HepG2 (cell line): ENCODE results near the gene DPP3. TPM values are rescaled to one million over a fixed set of nuclear protein-coding genes. Genes with fewer than 3 reads are reported as not detected.

Experiments used
- ATAC-seq: fragments of 200-7000 bp; cut with Tn5 transposase; 3 replicates; pipeline ENCODE4 v1.9.1; 2020; ENCODE audit warnings: mild to moderate bottlenecking, moderate library complexity
- BruUV-seq: library from RNA; stranded (reverse); fragments of 400-500 nt; replicated peaks from 2 replicates; lab custom pipeline; 2021; lab: Mats Ljungman, UMichigan
- CTCF ChIA-PET: fragments of 300-600 bp; formaldehyde crosslinking; extraction: SDS; loops from one replicate; lab custom pipeline; 2021; ENCODE audit warnings: low total read pairs, inconsistent platforms, low intra/inter-chr PET ratio; lab: Yijun Ruan, JAX
- POLR2A ChIA-PET: fragments of 350-600 bp; sonication (Branson Sonifier 250); formaldehyde crosslinking; loops from one replicate; lab custom pipeline; 2020; ENCODE audit warnings: antibody characterized with exemption, inconsistent platforms; lab: Yijun Ruan, JAX
- DNase-seq: peaks from one replicate; pipeline ENCODE4 v3.0.0-alpha.2; 2015; ENCODE audit warnings: low spot score
- FAIRE-seq: peaks from 3 replicates; lab custom pipeline; 2011; peaks lifted over from hg19 to GRCh38; lab: Jason Lieb, UNC
- H2AFZ ChIP-seq: one replicate; pipeline ENCODE4 v1.6.1; 2011; ENCODE audit warnings: low read length, inconsistent platforms
- H3K27ac ChIP-seq: fragments of 300-600 bp; 3 replicates; pipeline ENCODE4 v1.8.0; 2011; ENCODE audit warnings: mixed run types, mild to moderate bottlenecking, mixed read lengths, low read length, inconsistent platforms; ENCODE audit not compliant: insufficient read depth; ENCODE audit errors: extremely low read length
- H3K27me3 ChIP-seq, 2 experiments: fragments of 200-600 bp in 1 of 2; 2 replicates in 1 of 2; 3 replicates in 1 of 2; pipeline versions ENCODE4 v1.6.0 to v1.8.0; 2011; ENCODE audit warnings: low read length in 2 of 2, mild to moderate bottlenecking in 2 of 2, moderate library complexity in 2 of 2, inconsistent platforms in 1 of 2; ENCODE audit not compliant: insufficient read depth in 2 of 2, control insufficient read depth in 1 of 2
- H3K36me3 ChIP-seq, 2 experiments: fragments of 200-600 bp in 1 of 2; replicated peaks in 1 of 2; 2 replicates in 1 of 2; 3 replicates in 1 of 2; pipeline versions ENCODE4 v1.5.1 to v1.8.0; 2011; ENCODE audit warnings: low read length in 2 of 2, inconsistent platforms in 1 of 2; ENCODE audit not compliant: insufficient read depth in 2 of 2, control insufficient read depth in 1 of 2
- H3K4me1 ChIP-seq: 2 replicates; pipeline ENCODE4 v1.5.1; 2012; ENCODE audit warnings: low read length, inconsistent platforms; ENCODE audit not compliant: insufficient read depth
- H3K4me2 ChIP-seq: 2 replicates; pipeline ENCODE4 v1.6.0; 2011; ENCODE audit warnings: low read depth, low read length, inconsistent platforms
- H3K4me3 ChIP-seq, 3 experiments: fragments of 200-600 bp in 1 of 3; sonication (generic), shearing (Covaris generic) in 1 of 3; replicated peaks in 1 of 3; 2 replicates each; pipeline ENCODE4 v1.5.1; 2011 to 2016; ENCODE audit warnings: low read length in 3 of 3, inconsistent platforms in 2 of 3, low read depth in 2 of 3, mild to moderate bottlenecking in 2 of 3, control low read depth in 1 of 3, mixed read lengths in 1 of 3; ENCODE audit not compliant: insufficient read depth in 1 of 3
- H3K79me2 ChIP-seq: one replicate; pipeline ENCODE4 v1.6.1; 2011; ENCODE audit warnings: low read length, inconsistent platforms; ENCODE audit not compliant: insufficient read depth
- H3K9ac ChIP-seq: 2 replicates; pipeline ENCODE4 v1.6.0; 2011; ENCODE audit warnings: mild to moderate bottlenecking, low read depth, low read length, inconsistent platforms; ENCODE audit not compliant: insufficient read depth
- H3K9me3 ChIP-seq: 2 replicates; pipeline ENCODE4 v1.5.1; 2012; ENCODE audit warnings: mild to moderate bottlenecking, low read length
- H4K20me1 ChIP-seq: 2 replicates; pipeline ENCODE4 v1.6.0; 2011; ENCODE audit warnings: inconsistent platforms, mild to moderate bottlenecking, low read length, moderate library complexity; ENCODE audit not compliant: insufficient read depth
- EHMT2 ChIP-seq: fragments of 200-600 bp; sonication (generic); IDR thresholded peaks from 2 replicates; pipeline ENCODE4 v1.7.0; 2017; ENCODE audit warnings: antibody characterized with exemption, low read depth, low read length, borderline replicate concordance
- ELF1 ChIP-seq: sonication (generic); formaldehyde crosslinking; IDR thresholded peaks from 2 replicates; pipeline ENCODE4 v1.4.0; 2020; ENCODE audit warnings: missing genetic modification reagents
- HMGA1 ChIP-seq: sonication (generic); formaldehyde crosslinking; conservative IDR thresholded peaks from 2 replicates; pipeline ENCODE4 v1.4.0; 2020; ENCODE audit warnings: missing genetic modification reagents
- HMGXB4 ChIP-seq, 2 experiments: sonication (generic) in 1 of 2; formaldehyde crosslinking in 1 of 2; IDR thresholded peaks; 2 replicates each; pipeline versions ENCODE4 v1.4.0 to v1.6.1; 2018 to 2020; ENCODE audit warnings: missing genetic modification reagents in 2 of 2, borderline replicate concordance in 1 of 2, low read depth in 1 of 2, mild to moderate bottlenecking in 1 of 2, missing biosample characterization in 1 of 2
- MAZ ChIP-seq, 2 experiments: sonication (generic) in 1 of 2; formaldehyde crosslinking in 1 of 2; IDR thresholded peaks; 2 replicates each; pipeline versions ENCODE4 v1.5.0 to v1.6.1; 2012 to 2020; ENCODE audit warnings: low read depth in 2 of 2, mild to moderate bottlenecking in 2 of 2, borderline replicate concordance in 1 of 2, improper control_type of control experiment in 1 of 2, low read length in 1 of 2, missing genetic modification reagents in 1 of 2, moderate library complexity in 1 of 2
- MXI1 ChIP-seq: IDR thresholded peaks from 3 replicates; pipeline ENCODE4 v1.6.1; 2012; ENCODE audit warnings: low read depth, low read length, inconsistent platforms, borderline replicate concordance
- PPARG ChIP-seq: conservative IDR thresholded peaks from 2 replicates; pipeline ENCODE4 v1.6.1; 2016; ENCODE audit warnings: missing biosample characterization, missing genetic modification reagents
- RFX1 ChIP-seq: fragments of 450-650 bp; IDR thresholded peaks from 2 replicates; pipeline ENCODE4 v1.6.1; 2017
- RFX3 ChIP-seq: IDR thresholded peaks from 2 replicates; pipeline ENCODE4 v1.6.1; 2016; ENCODE audit warnings: missing biosample characterization, missing genetic modification reagents
- RFX5 ChIP-seq: IDR thresholded peaks from 2 replicates; pipeline ENCODE4 v1.6.1; 2011; ENCODE audit warnings: low read depth, low read length, improper control_type of control experiment
- RXRA ChIP-seq: sonication (generic); formaldehyde crosslinking; IDR thresholded peaks from 2 replicates; pipeline ENCODE4 v1.5.1; 2020; ENCODE audit warnings: missing genetic modification reagents
- RXRB ChIP-seq: IDR thresholded peaks from 2 replicates; pipeline ENCODE4 v1.6.1; 2016; ENCODE audit warnings: borderline replicate concordance, missing genetic modification reagents, missing compliant biosample characterization
- TP53 ChIP-seq: sonication (generic); formaldehyde crosslinking; conservative IDR thresholded peaks from 2 replicates; pipeline ENCODE4 v1.4.0; 2020; ENCODE audit warnings: missing genetic modification reagents
- ZFP91 ChIP-seq: sonication (generic); formaldehyde crosslinking; IDR thresholded peaks from 2 replicates; pipeline ENCODE4 v1.9.0; 2022; ENCODE audit warnings: missing genetic modification reagents, mild to moderate bottlenecking, borderline replicate concordance
- ZNF3 ChIP-seq: IDR thresholded peaks from 2 replicates; pipeline ENCODE4 v1.7.0; 2017; ENCODE audit warnings: inconsistent platforms
- ZNF451 ChIP-seq: sonication (generic); formaldehyde crosslinking; IDR thresholded peaks from 2 replicates; pipeline ENCODE4 v1.5.0; 2020; ENCODE audit warnings: mild to moderate bottlenecking, missing genetic modification reagents
- ZNF737 ChIP-seq: sonication (generic); formaldehyde crosslinking; IDR thresholded peaks from 2 replicates; pipeline ENCODE4 v1.5.0; 2020; ENCODE audit warnings: missing genetic modification reagents, mild to moderate bottlenecking, borderline replicate concordance
- WGBS: methylation state at CpG from one replicate; pipeline ENCODE4 v1.1.6; 2017; ENCODE audit warnings: low lambda C conversion rate; 5-methylcytosine and 5-hydroxymethylcytosine counted together
- in situ Hi-C: cut with HindIII; loops from 2 replicates; pipeline ENCODE4 v1.10.0; 2017; ENCODE audit warnings: low pct_unique_long_range_greater_than_20kb; ENCODE audit not compliant: extremely low pct_ligation_motif_present
- intact Hi-C: fragments of 100-400 bp; cut with micrococcal nuclease; formaldehyde crosslinking; loops from one replicate; pipeline ENCODE4 v1.10.0; 2022; ENCODE audit not compliant: unreplicated experiment
- polyA plus RNA-seq, 8 experiments: library from polyadenylated mRNA; depleted of rRNA in 3 of 8; stranded (reverse) in 7 of 8; unstranded in 1 of 8; fragments of >200 nt; fragmentation: Illumina TruSeq in 4 of 8; extraction: Trizol in 4 of 8; gene quantifications; 2 replicates each; pipeline versions ENCODE4 v1.2.1 to v1.2.3, GENCODE V29; 2011 to 2016; ENCODE audit warnings: low read depth in 4 of 8, missing spikeins in 1 of 8, mixed read lengths in 1 of 8; ENCODE audit not compliant: insufficient read depth in 1 of 8
- total RNA-seq, 5 experiments: library from RNA; depleted of rRNA; stranded (reverse); fragments of >200 nt; fragmentation: Illumina TruSeq; extraction: Trizol; gene quantifications; 2 replicates each; pipeline ENCODE4 v1.2.3, GENCODE V29; 2016; ENCODE audit warnings: low read depth in 1 of 5

DPP3 gene
- total and polyA plus RNA-seq, 2 of the 13 experiments (the other 11 are each of a cell fraction or from before 2014, with no cell fraction given) = 38.4 to 59.8 TPM

GRCh38 chr11:66467756-66468155 is 12.5 kb upstream of the DPP3 start:
- Histone ChIP-seq H3K79me2 (no peaks in the 10 kb centered on the region), H3K36me3 (no peaks in the 10 kb centered on the region; a peak in 2 of 5 replicates), H3K27ac (no peak overlapping the region), H3K4me3 (peak overlapping the region; percentile 77 to 87 (median 84)), H3K9me3 (no peaks in the 10 kb centered on the region), H3K9ac (peak overlapping the region; percentile 68; the same call in 1 of the 2 replicates), H4K20me1 (no peaks in the 10 kb centered on the region; the same call in 1 of the 2 replicates), H3K27me3 (peaks cover 0 to 12% of the 10 kb centered on the region in 2 experiments; a peak in 3 of 5 replicates), H3K4me1 (peaks cover 26% of the 10 kb centered on the region), H2AFZ (no peak overlapping the region), H3K4me2 (peak overlapping the region; percentile 88)
- in situ Hi-C loops = no loop called here
- ChIA-PET POLR2A (interaction anchor here (0.5 to 3.4 kb wide), 3 partner anchors 10 to 877 kb away, joined by 3 to 48 read pairs (median 4); partner anchors contain the start of gene DPP3), CTCF (no interaction called here)
- TSS peak; percentile 57 for BruUV-seq
- intact Hi-C loops = no loop called here
- ATAC-seq (peak; percentile 59), FAIRE-seq (no peak), DNase-seq (no peak)
- WGBS = 54% methylated on average over 3 of the region's 6 CpGs
- no peak for TF ChIP-seq EHMT2
- TF ChIP-seq ZNF3 (CRISPR knock-in tag) = no peak
- no peak for TF ChIP-seq TP53 (CRISPR knock-in tag)
- no peak for TF ChIP-seq MAZ (IDR thresholded peaks at IDR 0.05; ENCODE audit: borderline replicate concordance, low read depth, low read length)
- no peak for TF ChIP-seq MAZ (CRISPR knock-in tag; IDR thresholded peaks at IDR 0.05; ENCODE audit: low read depth)
- TF ChIP-seq RXRB (CRISPR knock-in tag) = peak; percentile 42; the same call in 1 of the 2 replicates
- TF ChIP-seq ZNF451 (CRISPR knock-in tag) = no peak
- TF ChIP-seq RFX3 (CRISPR knock-in tag) = peak; percentile 68
- peak; percentile 54; the same call in 1 of the 3 replicates for TF ChIP-seq MXI1
- TF ChIP-seq ZNF737 = 0 out of 2 replicates have a peak, but pooled peaks have one; percentile 17
- peak; percentile 77 for TF ChIP-seq RFX1
- TF ChIP-seq ELF1 (CRISPR knock-in tag) = no peak
- TF ChIP-seq RXRA = peak; percentile 40; the same call in 1 of the 2 replicates
- no peak for TF ChIP-seq RFX5
- peak; percentile 87 for TF ChIP-seq PPARG (CRISPR knock-in tag)
- TF ChIP-seq HMGA1 (CRISPR knock-in tag) = no peak
- TF ChIP-seq HMGXB4 (CRISPR knock-in tag; IDR thresholded peaks at IDR 0.05; ENCODE audit: borderline replicate concordance in 1 of 2, low read depth in 1 of 2) = 0 out of 4 replicates have a peak, but pooled peaks of 1 of the 2 experiments have one; percentile 11
- peak; percentile 47; the same call in 1 of the 2 replicates for TF ChIP-seq ZFP91 (CRISPR knock-in tag)
